Fibroblast of mammary gland (primary cell): ENCODE data around the gene MYH9.
"Not testable (repeated sequence)": the region's sequence is repeated elsewhere in the genome, so short reads cannot be mapped to it uniquely, and the experiment has no call there.

Experiments
- DNase-seq: peaks from one replicate; pipeline ENCODE4 v3.0.0-alpha.2; 2010; ENCODE audit warnings: low read depth
- H3K4me3 ChIP-seq: 2 replicates; pipeline ENCODE4 v1.5.1; 2011; ENCODE audit warnings: low read depth, mild to moderate bottlenecking, low read length, moderate library complexity; ENCODE audit not compliant: control insufficient read depth
- CTCF ChIP-seq: conservative IDR thresholded peaks from 2 replicates; pipeline ENCODE4 v1.5.1; 2011; ENCODE audit warnings: low read depth, low read length, inconsistent platforms; ENCODE audit not compliant: control insufficient read depth, insufficient read depth

Gene MYH9

GRCh38 chr22:36294801-36295200 is 93.0 kb downstream of the MYH9 start:
- no peak overlapping the region for H3K4me3 ChIP-seq
- DNase-seq: no peak
- no peak for TF ChIP-seq CTCF

GRCh38 chr22:36294293-36294620 is 93.5 kb downstream of the MYH9 start:
- no peak overlapping the region for H3K4me3 ChIP-seq
- no peak for TF ChIP-seq CTCF
- no peak for DNase-seq

GRCh38 chr22:36293606-36294292 is 94.0 kb downstream of the MYH9 start:
- no peak for TF ChIP-seq CTCF
- DNase-seq: no peak
- no peak overlapping the region for H3K4me3 ChIP-seq

GRCh38 chr22:36292823-36293530 is 94.8 kb downstream of the MYH9 start:
- no peak for TF ChIP-seq CTCF
- DNase-seq: no peak
- H3K4me3 ChIP-seq: no peak overlapping the region

GRCh38 chr22:36291831-36292740 is 95.7 kb downstream of the MYH9 start:
- TF ChIP-seq CTCF: no peak
- no peak overlapping the region for H3K4me3 ChIP-seq
- no peak for DNase-seq

GRCh38 chr22:36290391-36291075 is 97.2 kb downstream of the MYH9 start:
- not testable (repeated sequence) for H3K4me3 ChIP-seq, DNase-seq

- not testable (repeated sequence) for H3K4me3 ChIP-seq, DNase-seq
These were observed 97.8 kb downstream of the MYH9 start for GRCh38 chr22:36289948-36290371.
